Uterus (tissue), 2 donors: Measurements from ENCODE around the gene DBP.

Experiments used
- CTCF ChIP-seq, 4 experiments: fragments of 200-600 bp in 2 of 4; fragments of 450-650 bp in 2 of 4; sonication (generic) in 2 of 4; IDR thresholded peaks; one replicate each; pipeline ENCODE4 v1.5.1; 2016 to 2019; ENCODE audit warnings: antibody characterized with exemption in 4 of 4, mild to moderate bottlenecking in 2 of 4, moderate library complexity in 1 of 4
- POLR2A ChIP-seq, 2 donors: fragments of 450-650 bp; IDR thresholded peaks; one replicate each; pipeline ENCODE4 v1.6.1; 2016; ENCODE audit warnings: antibody characterized with exemption in 2 of 2, mild to moderate bottlenecking in 1 of 2, moderate library complexity in 1 of 2

- TF ChIP-seq CTCF (IDR thresholded peaks at IDR 0.05): no peak
- TF ChIP-seq POLR2A (IDR thresholded peaks at IDR 0.05): no peak
These were observed 19.8 kb downstream of the DBP start for GRCh38 chr19:48617146-48617937.
